ENCODE data around the gene ANXA2.
A peak's percentile ranks its signal among the peaks of the same experiment; 100 is the strongest.
"Not testable (repeated sequence)": the region's sequence is repeated elsewhere in the genome, so short reads cannot be mapped to it uniquely, and the experiment has no call there.

The ANXA2 gene

GRCh38 chr15:60397772-60398445, at the start of gene ANXA2:
Gene ANXA2, minus strand, starts transcription at chr15:60397986. Its CDS starts 11,911 bp downstream, at chr15:60386075.
- DNase-seq = no peak

- no peak for DNase-seq
These were observed 46.6 kb upstream of the ANXA2 start for GRCh38 chr15:60444289-60444912.

DNA sequence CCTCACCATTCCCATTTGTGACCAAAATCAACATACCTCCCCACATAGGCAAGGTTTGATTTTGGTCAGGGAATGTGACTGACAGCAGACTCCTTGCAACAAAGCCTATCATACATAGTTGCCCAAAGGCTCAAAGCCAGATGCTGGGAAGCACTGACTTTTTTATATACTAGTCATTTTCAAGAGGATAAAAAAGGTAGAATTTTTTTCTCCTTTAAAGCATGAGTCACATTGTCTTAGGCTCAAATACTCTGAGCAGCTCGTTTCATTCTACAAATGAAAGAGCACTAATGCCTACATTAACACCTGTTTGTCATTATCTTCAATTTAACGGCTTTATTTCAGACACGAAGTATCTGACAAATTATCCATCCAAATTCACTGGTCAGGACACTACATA, 45.0 kb upstream of the ANXA2 start:
- DNase-seq = no peak

- DNase-seq = no peak
These were observed 44.4 kb upstream of the ANXA2 start for GRCh38 chr15:60442031-60442650.

DNA sequence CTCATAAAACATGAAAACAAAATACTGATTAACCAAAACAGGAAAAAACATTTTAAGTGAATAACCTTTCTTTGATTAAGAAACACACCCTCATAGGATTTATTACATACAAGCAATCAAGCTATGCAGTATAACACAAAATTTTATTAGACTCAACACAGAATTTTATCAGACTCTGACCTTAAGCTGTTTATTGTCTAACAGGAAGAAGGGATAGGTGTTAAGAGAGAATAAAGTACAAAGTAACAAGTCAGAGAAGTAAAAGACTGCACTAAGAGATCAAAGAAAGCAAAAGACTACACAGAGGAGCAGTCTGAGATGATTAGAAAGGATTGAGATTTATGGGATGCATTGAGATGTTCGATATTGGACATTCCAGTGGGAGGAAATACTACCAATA, 43.5 kb upstream of the ANXA2 start:
- no peak for DNase-seq

GRCh38 chr15:60438646-60439045, 40.9 kb upstream of the ANXA2 start:
- DNase-seq = no peak

- DNase-seq = no peak
These were observed 31.1 kb upstream of the ANXA2 start for GRCh38 chr15:60428935-60429334.

- DNase-seq = no peak
These were observed 29.2 kb upstream of the ANXA2 start for GRCh38 chr15:60426870-60427508.

DNA sequence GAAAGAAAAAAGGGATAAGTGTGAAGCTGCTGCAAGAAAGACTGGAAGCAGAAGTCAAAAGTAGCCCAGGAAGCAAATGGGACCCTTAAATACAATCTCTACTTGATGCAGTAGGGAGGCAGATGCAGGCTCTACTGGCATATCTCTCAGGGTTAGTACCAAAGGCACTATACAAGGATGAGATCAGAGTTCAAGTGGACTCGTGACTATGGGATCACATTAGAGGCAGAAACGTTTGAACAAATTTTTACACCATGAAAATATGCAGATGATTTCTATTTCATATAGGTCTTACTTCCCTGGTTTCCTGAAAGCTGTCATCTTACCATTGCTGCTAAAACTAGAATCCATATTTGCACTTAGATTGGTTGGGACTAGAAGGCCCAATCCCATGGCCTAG, 27.7 kb upstream of the ANXA2 start:
- DNase-seq = no peak

DNA sequence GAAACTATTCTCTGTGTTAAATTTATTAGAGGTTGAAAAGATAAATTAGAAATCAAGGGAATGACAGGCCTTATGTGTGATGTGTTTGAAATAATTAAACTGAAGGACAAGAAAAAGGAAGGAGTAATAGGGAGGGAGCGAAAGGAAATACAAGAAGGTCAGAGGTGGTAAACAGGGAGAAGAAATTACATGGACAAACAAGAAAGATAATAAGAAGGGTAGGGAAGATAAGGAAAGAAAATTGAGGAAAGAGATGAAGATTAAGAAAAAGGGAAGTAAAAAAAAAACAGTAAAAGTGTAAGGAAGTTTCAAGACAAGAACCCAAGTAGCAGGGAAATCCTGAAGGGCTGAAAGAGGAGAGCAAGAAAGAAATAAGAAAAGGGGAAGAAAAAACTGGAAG, 26.2 kb upstream of the ANXA2 start:
- no peak for DNase-seq

- DNase-seq = peak; percentile 15
These were observed 25.8 kb upstream of the ANXA2 start for GRCh38 chr15:60423537-60423936.

DNA sequence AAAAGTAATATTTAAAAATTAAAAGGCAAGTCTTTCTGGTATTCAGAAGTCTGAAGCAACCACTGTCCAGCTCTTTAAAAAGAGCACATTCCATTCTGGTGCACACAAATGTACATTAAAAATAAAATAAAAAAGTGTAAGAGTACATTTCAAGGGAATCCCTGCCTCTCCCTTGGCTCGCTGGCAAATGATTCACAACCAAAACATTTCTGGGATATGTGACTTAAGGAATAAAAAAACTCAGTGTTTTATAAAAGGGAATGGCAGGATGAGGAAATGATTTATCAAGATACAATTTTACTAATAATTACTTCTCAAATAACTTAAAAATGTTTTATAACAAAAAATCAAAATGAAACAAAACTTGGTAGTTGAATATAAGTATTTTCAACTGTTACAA, 23.8 kb upstream of the ANXA2 start:
- DNase-seq = no peak

DNA sequence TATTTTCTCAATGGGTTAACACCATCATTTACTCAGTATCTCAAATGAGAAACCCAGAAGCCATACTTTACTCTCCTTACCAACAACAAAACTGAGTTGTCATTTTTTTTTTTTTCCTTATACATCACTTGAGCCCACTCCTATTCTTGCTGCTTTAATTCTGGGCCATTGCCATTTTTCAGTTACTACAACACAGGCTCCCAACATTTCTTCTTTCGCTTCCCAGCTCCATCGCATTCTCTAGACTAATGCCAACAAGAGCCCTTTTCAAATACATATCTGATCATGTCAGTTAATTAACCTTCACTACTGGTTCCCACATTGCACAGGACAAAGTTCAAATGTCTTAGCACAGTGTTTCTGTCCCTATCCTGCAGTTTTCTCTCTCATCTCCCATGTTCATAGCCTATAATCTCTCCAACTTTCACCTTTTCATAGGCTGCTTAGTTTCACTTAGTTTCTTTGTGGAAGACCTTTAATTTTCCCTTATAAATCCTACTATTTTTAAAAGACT, 22.5 kb upstream of the ANXA2 start:
- DNase-seq = no peak

DNA sequence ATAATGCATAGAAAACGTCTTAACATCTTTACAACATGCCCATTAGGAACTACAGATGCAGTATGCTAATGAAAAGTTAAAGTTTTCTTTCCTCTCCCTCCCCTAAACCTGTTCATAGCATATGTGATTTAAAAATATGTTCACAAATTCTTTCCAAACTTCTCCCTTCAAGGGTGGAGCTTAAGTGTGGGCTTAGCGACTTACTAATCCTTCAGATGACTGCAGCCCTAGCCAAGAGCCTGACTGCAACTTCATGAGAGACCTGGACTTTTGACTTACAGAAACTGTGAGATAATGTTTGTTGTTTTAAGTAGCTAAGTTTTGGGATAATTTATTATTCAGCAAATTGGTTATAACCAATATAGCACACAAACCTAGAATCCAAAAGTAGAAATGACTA, 22.0 kb upstream of the ANXA2 start:
- no peak for DNase-seq

DNA sequence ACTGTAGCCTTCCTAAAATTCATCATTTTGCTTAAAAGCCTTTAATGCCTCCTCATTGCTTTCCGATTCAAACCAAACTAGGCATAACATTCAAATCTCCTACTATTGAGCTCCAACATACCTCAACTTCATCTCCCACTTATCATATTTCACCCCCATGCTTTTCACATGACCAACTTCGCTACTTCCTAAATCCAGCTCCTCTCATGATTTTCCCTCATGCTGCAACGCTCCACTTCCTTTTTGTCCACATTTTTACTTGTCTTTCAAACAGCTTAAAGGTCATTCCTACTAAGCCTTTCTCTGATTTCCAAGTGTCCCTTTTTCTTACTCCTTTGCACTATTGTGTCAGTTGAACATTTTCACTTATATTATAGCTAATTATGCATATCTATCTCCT, 20.3 kb upstream of the ANXA2 start:
- DNase-seq = no peak

- DNase-seq = no peak
These were observed 19.3 kb upstream of the ANXA2 start for GRCh38 chr15:60417112-60417511.

GRCh38 chr15:60416484-60416883, 18.7 kb upstream of the ANXA2 start:
- DNase-seq = no peak

DNA sequence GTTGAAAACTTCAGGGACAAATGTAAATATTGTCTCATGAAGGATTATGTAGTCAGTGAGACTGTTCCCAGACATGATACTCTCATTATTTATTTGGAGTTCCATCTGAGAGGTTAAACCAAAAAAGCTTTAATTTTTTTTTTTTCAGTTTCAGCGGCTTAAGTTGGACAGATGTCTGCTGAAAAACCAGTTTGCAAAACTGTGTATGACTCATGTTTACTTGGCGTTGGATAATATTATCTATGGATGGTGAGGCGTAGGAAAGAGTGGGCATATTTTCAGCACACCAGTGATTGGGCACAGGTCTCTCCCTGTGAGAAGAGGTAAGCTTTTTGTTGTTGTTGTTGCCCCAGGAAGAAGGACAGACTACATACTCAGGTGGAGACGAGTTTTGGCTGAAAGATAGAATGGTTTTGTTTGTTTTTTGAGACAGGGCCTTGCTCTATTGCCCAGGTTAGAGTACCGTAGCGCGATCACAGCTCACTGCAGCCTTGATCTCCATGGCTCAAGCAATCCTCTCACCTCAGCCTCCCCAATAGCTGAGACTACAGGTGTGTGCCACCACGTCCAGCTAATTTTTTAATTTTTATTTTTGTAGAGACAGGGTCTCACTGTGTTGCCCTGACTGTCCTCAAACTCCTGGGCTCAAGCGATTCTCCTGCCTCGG, 16.4 kb upstream of the ANXA2 start:
- no peak for DNase-seq

- DNase-seq = no peak
These were observed 15.5 kb upstream of the ANXA2 start for GRCh38 chr15:60413231-60413824.

- DNase-seq = not testable (repeated sequence)
These were observed 15.0 kb upstream of the ANXA2 start for GRCh38 chr15:60412807-60413206.

DNA sequence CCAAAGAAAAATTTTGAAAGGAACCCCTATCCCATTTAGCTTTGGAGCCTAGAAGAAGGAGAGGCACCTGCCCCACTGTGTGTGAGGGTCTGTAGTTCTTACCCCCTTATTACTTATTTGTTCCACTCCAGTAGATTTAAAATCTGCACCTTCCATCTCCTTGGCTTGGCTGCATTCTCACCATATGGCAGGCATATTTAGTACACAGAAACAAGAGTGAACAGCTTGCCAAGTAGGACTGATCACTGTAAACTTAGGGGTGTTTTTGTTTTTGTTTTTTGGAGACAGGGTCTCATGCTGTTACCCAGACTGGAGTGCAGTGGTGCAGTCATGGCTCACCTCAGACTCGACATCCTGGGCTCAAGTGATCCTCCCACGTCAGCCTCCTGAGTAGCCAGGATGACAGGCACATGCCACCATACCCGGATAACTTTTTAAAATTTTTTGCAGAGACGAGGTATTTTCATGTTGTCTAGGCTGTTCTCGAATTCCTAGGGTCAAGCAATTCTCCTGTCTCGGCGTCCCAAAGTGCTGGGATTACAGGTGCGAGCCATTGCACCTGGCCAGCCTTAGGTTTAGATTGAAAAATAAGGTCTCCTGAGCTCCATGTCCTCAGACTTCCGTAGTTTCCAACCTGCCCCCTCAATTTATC, 14.1 kb upstream of the ANXA2 start:
- DNase-seq = no peak

DNA sequence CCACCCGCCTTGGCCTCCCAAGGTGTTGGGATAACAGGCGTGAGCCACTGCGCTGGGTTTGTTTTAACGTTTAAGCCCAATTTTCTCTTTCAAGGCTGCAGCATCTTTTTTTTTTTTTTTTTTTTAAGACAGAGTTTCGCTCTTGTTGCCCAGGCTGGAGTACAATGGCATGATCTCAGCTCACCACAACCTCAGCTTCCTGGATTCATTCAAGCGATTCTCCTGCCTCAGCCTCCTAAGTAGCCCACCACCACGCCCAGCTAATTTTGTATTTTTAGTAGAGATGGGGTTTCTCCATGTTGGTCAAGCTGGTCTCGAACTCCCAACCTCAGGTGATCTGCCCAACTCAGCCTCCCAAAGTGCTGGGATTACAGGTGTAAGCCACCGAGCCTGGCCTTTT, 12.6 kb upstream of the ANXA2 start:
- DNase-seq = not testable (repeated sequence)

Data from NCI-H2227 treated with DMSO at 0.1 percent for 48 hours (cell line).